Tibial nerve (tissue), 4 donors: ENCODE data around the gene RMI2. TPM values are rescaled to one million over a fixed set of nuclear protein-coding genes. Genes with fewer than 3 reads are reported as not detected.

Source experiments
- DNase-seq, 2 donors: peaks; one replicate each; pipeline ENCODE4 v3.0.0-alpha.2; 2019; ENCODE audit warnings: low spot score in 2 of 2
- H3K27ac ChIP-seq, 4 donors: fragments of 200-600 bp; sonication (generic) in 3 of 4; one replicate each; pipeline ENCODE4 v1.5.1; 2017 to 2019; ENCODE audit warnings: mild to moderate bottlenecking in 1 of 4
- H3K27me3 ChIP-seq, 2 donors: fragments of 200-600 bp; sonication (generic) in 1 of 2; one replicate each; pipeline versions ENCODE4 v1.5.1 to v1.6.0; 2017 to 2019
- H3K36me3 ChIP-seq, 3 donors: fragments of 200-600 bp; sonication (generic); one replicate each; pipeline ENCODE4 v1.5.1; 2018 to 2019
- H3K4me1 ChIP-seq, 4 donors: fragments of 200-600 bp; sonication (generic) in 3 of 4; one replicate each; pipeline ENCODE4 v1.5.1; 2017 to 2019
- H3K4me3 ChIP-seq, 4 donors: fragments of 200-600 bp; sonication (generic) in 3 of 4; one replicate each; pipeline ENCODE4 v1.5.1; 2017 to 2019; ENCODE audit warnings: mild to moderate bottlenecking in 1 of 4, moderate library complexity in 1 of 4
- H3K9me3 ChIP-seq, 4 donors: fragments of 200-600 bp; sonication (generic) in 3 of 4; one replicate each; pipeline ENCODE4 v1.5.1; 2017 to 2019
- EP300 ChIP-seq, 2 donors: sonication (generic); formaldehyde crosslinking; IDR thresholded peaks; one replicate each; pipeline ENCODE4 v1.6.1; 2017; ENCODE audit warnings: antibody characterized with exemption in 2 of 2, mild to moderate bottlenecking in 1 of 2
- POLR2A ChIP-seq, 2 donors: fragments of 450-650 bp; IDR thresholded peaks; one replicate each; pipeline ENCODE4 v1.6.1; 2017; ENCODE audit warnings: antibody characterized with exemption in 2 of 2, mild to moderate bottlenecking in 2 of 2, moderate library complexity in 2 of 2
- WGBS, 2 donors: methylation state at CpG; one replicate each; pipeline ENCODE4 v1.1.5; 2018; 5-methylcytosine and 5-hydroxymethylcytosine counted together
- total RNA-seq, 4 donors: library from RNA; depleted of rRNA; stranded (reverse); fragments of >200 nt; gene quantifications; one replicate each; pipeline ENCODE4 v1.1.0, GENCODE V29; 2016
- TF ChIP-seq, protein P1 (sequence below), 5 experiments: fragments of 200-600 bp in 3 of 5; fragments of 450-650 bp in 2 of 5; sonication (generic) in 3 of 5; IDR thresholded peaks; one replicate each; pipeline ENCODE4 v1.5.1; 2016 to 2019; ENCODE audit warnings: antibody characterized with exemption in 5 of 5, mild to moderate bottlenecking in 3 of 5, moderate library complexity in 2 of 5

The RMI2 gene
- total RNA-seq, 4 donors from 2014 or later, result 1.3 to 4.0 (median 2.0) TPM; not detected in 1

DNA sequence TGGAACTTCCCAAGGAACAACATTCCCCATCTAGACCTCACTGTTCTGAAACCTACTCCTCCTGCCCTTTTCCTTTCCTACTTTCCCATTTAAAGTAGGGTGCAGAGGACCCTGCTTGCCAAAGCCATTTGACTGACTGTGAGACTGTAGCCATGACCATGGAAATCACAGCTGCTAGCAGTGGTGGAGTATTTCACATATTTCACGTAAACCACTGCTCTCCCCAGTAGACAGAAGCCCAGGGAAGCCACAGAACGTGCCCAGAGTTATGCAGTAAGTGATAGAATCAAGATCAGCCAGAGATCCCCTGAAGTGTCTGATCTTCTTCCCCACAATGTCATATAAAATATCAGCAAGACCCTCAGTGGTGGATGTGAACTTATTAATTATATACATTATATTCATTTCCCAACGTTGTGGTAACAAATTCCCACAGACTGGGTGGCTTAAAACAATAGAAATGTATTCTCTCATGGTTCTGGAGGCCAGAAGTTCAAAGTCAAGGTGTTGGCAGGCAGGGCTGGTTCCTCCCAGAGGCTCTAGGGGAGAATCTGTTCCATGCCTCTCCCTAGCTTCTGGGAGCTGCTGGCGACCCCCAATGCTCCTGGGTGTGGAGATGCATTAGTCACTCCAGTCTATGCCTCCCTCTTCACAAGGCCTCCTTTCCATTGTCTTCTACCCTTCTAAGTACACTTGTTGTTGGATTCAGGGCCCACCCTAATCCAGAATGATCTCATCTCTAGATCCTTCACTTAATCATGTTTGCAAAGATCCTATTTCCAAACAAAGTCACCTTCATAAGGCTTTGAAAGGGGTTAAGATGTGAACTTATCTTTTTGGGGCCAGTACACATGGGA lies 43.4 kb upstream of the RMI2 start:
- Histone ChIP-seq H3K4me3 (no peak overlapping the region), H3K27me3 (no peaks in the 10 kb centered on the region), H3K4me1 (peaks cover 0 to 14% (median 12%) of the 10 kb centered on the region in 4 donors), H3K9me3 (no peaks in the 10 kb centered on the region), H3K27ac (no peak overlapping the region), H3K36me3 (no peaks in the 10 kb centered on the region)
- TF ChIP-seq EP300 (IDR thresholded peaks at IDR 0.05), result no peak
- TF ChIP-seq POLR2A (IDR thresholded peaks at IDR 0.05), result no peak
- WGBS, 2 donors, result 61 to 65% methylated on average over 4 of the region's 4 CpGs
- DNase-seq, result no peak

DNA sequence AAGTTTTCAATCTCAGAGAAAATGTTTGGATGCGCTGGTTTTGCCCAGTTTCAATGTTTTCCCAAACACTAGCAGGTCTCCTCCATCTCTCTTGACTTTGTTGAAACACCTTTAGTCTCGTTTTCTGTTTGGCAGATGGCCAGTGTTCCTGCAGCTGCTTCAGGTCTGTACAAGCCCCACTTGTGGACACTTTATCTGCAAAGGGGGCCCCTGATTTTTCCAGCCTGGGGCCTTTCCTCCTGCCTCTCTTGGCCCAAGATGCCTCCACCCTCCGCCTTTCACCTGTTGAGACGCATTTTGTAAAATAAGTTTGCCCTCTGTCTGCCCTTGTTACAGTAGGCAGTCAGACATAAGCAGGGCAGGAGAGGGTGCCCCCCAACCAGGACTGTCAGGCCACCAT lies 42.3 kb upstream of the RMI2 start:
- Histone ChIP-seq H3K27me3 (no peaks in the 10 kb centered on the region), H3K4me1 (peaks cover 0 to 3% (median 2%) of the 10 kb centered on the region in 4 donors), H3K36me3 (no peaks in the 10 kb centered on the region), H3K9me3 (no peaks in the 10 kb centered on the region), H3K4me3 (no peak overlapping the region), H3K27ac (no peak overlapping the region)
- TF ChIP-seq EP300 (IDR thresholded peaks at IDR 0.05) (no peak), POLR2A (IDR thresholded peaks at IDR 0.05) (no peak)
- TF ChIP-seq, protein P1, sequence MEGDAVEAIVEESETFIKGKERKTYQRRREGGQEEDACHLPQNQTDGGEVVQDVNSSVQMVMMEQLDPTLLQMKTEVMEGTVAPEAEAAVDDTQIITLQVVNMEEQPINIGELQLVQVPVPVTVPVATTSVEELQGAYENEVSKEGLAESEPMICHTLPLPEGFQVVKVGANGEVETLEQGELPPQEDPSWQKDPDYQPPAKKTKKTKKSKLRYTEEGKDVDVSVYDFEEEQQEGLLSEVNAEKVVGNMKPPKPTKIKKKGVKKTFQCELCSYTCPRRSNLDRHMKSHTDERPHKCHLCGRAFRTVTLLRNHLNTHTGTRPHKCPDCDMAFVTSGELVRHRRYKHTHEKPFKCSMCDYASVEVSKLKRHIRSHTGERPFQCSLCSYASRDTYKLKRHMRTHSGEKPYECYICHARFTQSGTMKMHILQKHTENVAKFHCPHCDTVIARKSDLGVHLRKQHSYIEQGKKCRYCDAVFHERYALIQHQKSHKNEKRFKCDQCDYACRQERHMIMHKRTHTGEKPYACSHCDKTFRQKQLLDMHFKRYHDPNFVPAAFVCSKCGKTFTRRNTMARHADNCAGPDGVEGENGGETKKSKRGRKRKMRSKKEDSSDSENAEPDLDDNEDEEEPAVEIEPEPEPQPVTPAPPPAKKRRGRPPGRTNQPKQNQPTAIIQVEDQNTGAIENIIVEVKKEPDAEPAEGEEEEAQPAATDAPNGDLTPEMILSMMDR (IDR thresholded peaks at IDR 0.05), result no peak
- DNase-seq, result no peak
- WGBS, 2 donors, result 83 to 87% methylated on average over 4 of the region's 4 CpGs

DNA sequence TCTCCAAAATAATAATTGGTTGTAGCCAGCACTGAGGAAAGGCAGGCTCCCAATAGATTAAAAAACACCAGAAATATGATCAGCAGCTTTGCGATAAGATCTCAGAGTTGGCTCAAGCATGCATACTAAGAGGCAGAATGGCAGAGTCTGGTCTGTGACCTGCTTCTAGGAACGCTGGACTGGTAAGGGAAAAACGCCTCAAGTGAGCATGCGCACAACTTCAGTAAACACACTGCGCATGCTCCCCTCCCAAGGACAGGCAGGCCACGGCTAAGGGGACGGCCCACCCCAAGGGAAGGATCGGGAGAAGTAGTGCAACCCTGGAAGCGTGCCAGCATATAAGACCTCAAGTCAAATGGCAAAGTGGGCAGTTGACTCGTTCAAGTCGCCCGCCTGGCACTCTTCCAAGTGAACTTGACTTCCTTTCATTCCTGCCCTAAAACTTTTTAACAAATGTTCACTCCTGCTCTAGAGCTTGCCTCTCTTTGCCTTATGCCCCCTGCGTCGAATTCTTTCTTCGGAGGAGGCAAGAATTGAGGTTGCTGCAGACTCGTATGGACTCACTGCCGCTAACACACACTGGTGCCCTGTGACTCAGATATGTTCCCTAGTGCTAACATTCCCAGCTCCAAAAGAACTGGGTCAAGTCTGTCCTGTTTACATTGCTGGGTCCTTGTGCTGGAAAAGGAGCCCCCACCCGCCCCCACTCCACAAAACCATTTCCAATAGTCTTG lies 41.7 kb upstream of the RMI2 start:
- TF ChIP-seq EP300 (IDR thresholded peaks at IDR 0.05) (no peak), POLR2A (IDR thresholded peaks at IDR 0.05) (no peak)
- TF ChIP-seq, protein P1 (IDR thresholded peaks at IDR 0.05), result no peak
- Histone ChIP-seq H3K36me3 (no peaks in the 10 kb centered on the region), H3K27ac (peak overlapping the region in 1 of 4 donors; percentile 42), H3K27me3 (no peaks in the 10 kb centered on the region), H3K9me3 (no peaks in the 10 kb centered on the region), H3K4me1 (peaks cover 0 to 3% (median 0%) of the 10 kb centered on the region in 4 donors), H3K4me3 (no peak overlapping the region)
- WGBS, 2 donors, result 39 to 50% methylated on average over 18 of the region's 18 CpGs
- DNase-seq, result no peak

DNA sequence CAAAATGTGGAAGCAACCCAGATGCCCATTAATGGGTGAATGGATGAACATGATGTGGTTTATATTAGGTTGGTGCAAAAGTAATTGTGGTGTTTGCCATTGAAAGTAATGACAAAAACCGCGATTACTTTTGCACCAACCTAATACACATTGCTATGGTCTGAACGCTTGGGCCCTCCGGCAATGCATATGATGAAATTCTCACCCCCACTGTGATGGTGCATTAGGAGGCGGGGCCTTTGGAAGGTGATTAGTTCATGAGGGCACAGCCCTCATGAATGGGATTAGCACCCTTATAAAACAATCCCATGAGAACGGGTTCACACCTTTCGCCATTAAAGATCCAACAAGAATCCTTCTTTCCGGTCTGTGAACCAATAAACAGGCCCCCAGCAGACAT lies 38.9 kb upstream of the RMI2 start:
- peaks cover 0 to 3% (median 0%) of the 10 kb centered on the region in 4 donors for H3K4me1 ChIP-seq
- TF ChIP-seq, protein P1 (IDR thresholded peaks at IDR 0.05), result no peak
- no peak for TF ChIP-seq POLR2A (IDR thresholded peaks at IDR 0.05)
- 84 to 88% methylated on average over 8 of the region's 8 CpGs for WGBS, 2 donors
- no peaks in the 10 kb centered on the region for H3K9me3 ChIP-seq
- H3K4me3 ChIP-seq, result no peak overlapping the region
- no peaks in the 10 kb centered on the region for H3K36me3 ChIP-seq
- H3K27ac ChIP-seq, result no peak overlapping the region
- no peaks in the 10 kb centered on the region for H3K27me3 ChIP-seq
- no peak for DNase-seq

DNA sequence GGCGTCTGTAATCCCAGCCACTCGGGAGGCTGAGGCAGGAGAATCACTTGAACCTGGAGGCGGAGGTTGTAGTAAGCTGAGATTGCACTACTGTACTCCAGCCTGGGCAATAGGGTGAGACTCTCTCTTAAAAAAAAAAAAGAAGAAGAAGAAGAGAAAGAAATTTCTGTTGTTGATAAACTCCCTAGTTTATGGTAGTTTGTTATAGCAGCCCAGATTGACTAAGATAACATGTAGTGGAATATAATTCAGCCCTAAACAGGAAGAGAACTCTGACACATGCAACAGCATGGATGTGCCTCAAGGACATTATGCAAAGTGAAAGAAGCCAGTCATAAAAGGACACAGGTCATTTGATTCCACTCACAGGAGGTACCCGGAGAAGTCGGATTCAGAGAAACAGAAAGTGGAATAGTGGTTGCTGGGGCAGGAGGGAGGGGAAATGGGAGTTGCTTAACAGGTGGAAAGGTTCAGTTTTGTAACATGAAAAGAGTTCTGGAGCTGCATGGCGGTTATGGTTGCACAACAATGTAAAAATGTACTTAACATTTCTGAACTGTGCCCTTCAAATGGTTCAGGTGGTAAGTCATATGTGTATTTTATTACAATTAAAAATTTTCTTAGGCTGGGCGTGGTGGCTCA lies 38.1 kb upstream of the RMI2 start:
- WGBS, 2 donors, result 76 to 84% methylated on average over 7 of the region's 7 CpGs
- H3K36me3 ChIP-seq, result no peaks in the 10 kb centered on the region
- peaks cover 0 to 5% (median 2%) of the 10 kb centered on the region in 4 donors for H3K4me1 ChIP-seq
- H3K27ac ChIP-seq, result no peak overlapping the region
- H3K27me3 ChIP-seq, result no peaks in the 10 kb centered on the region
- TF ChIP-seq POLR2A (IDR thresholded peaks at IDR 0.05), result no peak
- TF ChIP-seq, protein P1 (IDR thresholded peaks at IDR 0.05), result no peak
- no peak for TF ChIP-seq EP300 (IDR thresholded peaks at IDR 0.05)
- no peak overlapping the region for H3K4me3 ChIP-seq
- no peak for DNase-seq
- H3K9me3 ChIP-seq, result no peaks in the 10 kb centered on the region
